MCF 10A (cell line): ENCODE results near the gene ACAA1. TPM values are rescaled to one million over a fixed set of nuclear protein-coding genes. Genes with fewer than 3 reads are reported as not detected.

Experiments
- BruUV-seq: library from RNA; stranded (reverse); fragments of 400-500 nt; replicated peaks from 2 replicates; lab custom pipeline; 2021; lab: Mats Ljungman, UMichigan
- CTCF ChIA-PET: fragments of 300-600 bp; sonication (Branson Sonifier 250); formaldehyde crosslinking; extraction: SDS; loops from one replicate; lab custom pipeline; 2021; ENCODE audit warnings: antibody characterized with exemption, inconsistent platforms; lab: Yijun Ruan, JAX
- POLR2A ChIA-PET: fragments of 300-600, 350-650 bp; sonication (Branson Sonifier 250); formaldehyde crosslinking; extraction: SDS; loops from one replicate; lab custom pipeline; 2020; ENCODE audit warnings: antibody characterized with exemption, inconsistent platforms; lab: Yijun Ruan, JAX
- DNase-seq: peaks from one replicate; pipeline ENCODE4 v3.0.0-alpha.2; 2018; ENCODE audit not compliant: unreplicated experiment
- H3K27ac Mint-ChIP-seq: one replicate; pipeline ENCODE4 v1.8.0; 2022; ENCODE audit warnings: mild to moderate bottlenecking, low read depth, mixed read lengths; ENCODE audit not compliant: unreplicated experiment
- H3K27me3 Mint-ChIP-seq: one replicate; pipeline ENCODE4 v1.8.0; 2022; ENCODE audit warnings: mixed read lengths; ENCODE audit not compliant: insufficient read depth, unreplicated experiment
- H3K36me3 Mint-ChIP-seq: one replicate; pipeline ENCODE4 v1.8.0; 2022; ENCODE audit warnings: mild to moderate bottlenecking, moderate library complexity, mixed read lengths; ENCODE audit not compliant: insufficient read depth, unreplicated experiment
- H3K4me1 Mint-ChIP-seq: one replicate; pipeline ENCODE4 v1.8.0; 2022; ENCODE audit warnings: mixed read lengths; ENCODE audit not compliant: insufficient read depth, unreplicated experiment
- H3K4me3 Mint-ChIP-seq: one replicate; pipeline ENCODE4 v1.8.0; 2022; ENCODE audit warnings: mild to moderate bottlenecking, moderate library complexity, mixed read lengths; ENCODE audit not compliant: unreplicated experiment
- H3K9me3 Mint-ChIP-seq: one replicate; pipeline ENCODE4 v1.8.0; 2022; ENCODE audit warnings: mixed read lengths; ENCODE audit not compliant: unreplicated experiment
- CTCF ChIP-seq: fragments of 200-600 bp; IDR thresholded peaks from one replicate; pipeline ENCODE4 v1.8.0; 2022; ENCODE audit warnings: antibody characterized with exemption, mild to moderate bottlenecking; ENCODE audit not compliant: unreplicated experiment
- intact Hi-C: fragments of 100-400 bp; cut with micrococcal nuclease; formaldehyde crosslinking; loops from 2 replicates; pipeline ENCODE4 v1.14.1; 2022
- total RNA-seq: library from RNA; stranded (reverse); gene quantifications from 2 replicates; pipeline ENCODE4 v1.2.3, GENCODE V29; 2022

ACAA1 gene
- total RNA-seq, 1 experiment from 2014 or later, result 46.7 TPM

- no peaks in the 10 kb centered on the region for H3K36me3 Mint-ChIP-seq
- peaks cover 18% of the 10 kb centered on the region for H3K27me3 Mint-ChIP-seq
- no peak for DNase-seq
- TF ChIP-seq CTCF, result no peak
- H3K4me3 Mint-ChIP-seq, result no peak overlapping the region
- POLR2A ChIA-PET, result no interaction called here
- intact Hi-C loops, result no loop called here
- H3K9me3 Mint-ChIP-seq, result peaks cover 9% of the 10 kb centered on the region
- CTCF ChIA-PET, result no interaction called here
- no TSS peak for BruUV-seq
- H3K4me1 Mint-ChIP-seq, result no peaks in the 10 kb centered on the region
- H3K27ac Mint-ChIP-seq, result no peak overlapping the region
Observed at GRCh38 chr3:38105525-38105924, 31.4 kb downstream of the ACAA1 start.

DNA sequence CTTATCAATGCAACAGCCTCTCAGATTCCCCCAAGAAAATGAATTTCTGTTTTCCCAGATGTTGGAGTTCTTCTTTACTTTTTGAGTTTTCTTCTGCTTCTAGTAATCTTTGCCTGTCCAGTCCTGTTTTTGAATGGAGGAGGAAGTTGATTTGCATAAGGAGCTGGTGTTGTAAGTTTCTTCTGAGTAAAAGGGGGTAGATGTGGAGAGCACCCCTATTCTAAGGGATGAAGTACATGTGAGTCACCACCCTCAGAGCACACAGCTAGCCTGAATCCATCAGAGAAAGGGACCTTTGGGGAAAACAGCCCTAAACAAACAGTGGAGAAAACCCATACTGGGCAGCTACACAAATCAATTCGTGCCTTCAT lies 34.5 kb downstream of the ACAA1 start:
- POLR2A ChIA-PET, result no interaction called here
- intact Hi-C loops, result no loop called here
- no peak for DNase-seq
- BruUV-seq, result no TSS peak
- Mint-ChIP-seq H3K9me3 (peaks cover 9% of the 10 kb centered on the region), H3K36me3 (peaks cover 11% of the 10 kb centered on the region), H3K4me1 (no peaks in the 10 kb centered on the region), H3K4me3 (no peak overlapping the region), H3K27ac (no peak overlapping the region), H3K27me3 (peaks cover 28% of the 10 kb centered on the region)
- CTCF ChIA-PET, result interaction anchor here (0.6 kb wide), 2 partner anchors 17 to 105 kb away, joined by 3 read pairs; no protein-coding TSS in a partner anchor
- no peak for TF ChIP-seq CTCF

DNA sequence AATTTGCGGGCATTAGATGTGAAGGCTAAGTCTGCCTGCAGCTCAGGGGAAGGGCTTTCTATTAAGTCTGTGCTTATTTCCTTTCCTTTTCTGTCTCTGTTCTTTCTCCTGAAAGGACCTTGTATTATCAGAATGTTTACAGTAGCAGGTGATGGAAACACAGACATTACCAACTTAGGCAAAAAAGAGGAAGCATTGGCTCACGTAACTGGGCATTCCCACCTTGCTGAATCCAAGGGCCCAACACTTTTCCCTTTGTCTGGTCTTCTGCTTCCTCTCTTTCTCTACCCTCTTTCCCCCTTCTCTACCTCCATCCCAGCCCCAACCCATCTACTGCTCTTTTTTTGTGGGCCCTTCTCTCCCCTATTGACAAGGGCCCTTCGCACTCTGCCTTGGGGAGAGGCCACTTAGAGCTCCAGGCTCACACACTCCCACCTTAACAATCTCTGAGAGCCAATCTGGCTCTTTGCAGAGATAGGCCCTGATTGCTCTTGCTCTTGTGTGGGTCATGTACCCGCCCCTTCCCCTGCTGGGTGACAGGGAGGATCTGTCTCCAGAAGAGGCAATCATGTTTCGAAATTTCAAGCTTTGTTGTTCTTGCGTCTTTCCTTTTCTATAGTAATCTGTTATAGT lies 35.0 kb downstream of the ACAA1 start:
- H3K4me1 Mint-ChIP-seq, result no peaks in the 10 kb centered on the region
- peaks cover 11% of the 10 kb centered on the region for H3K36me3 Mint-ChIP-seq
- CTCF ChIA-PET, result interaction anchor here (0.6 kb wide), 2 partner anchors 11 to 17 kb away, joined by 3 to 4 read pairs; no protein-coding TSS in a partner anchor
- POLR2A ChIA-PET, result no interaction called here
- TF ChIP-seq CTCF, result no peak
- H3K27ac Mint-ChIP-seq, result no peak overlapping the region
- no TSS peak for BruUV-seq
- DNase-seq, result no peak
- H3K9me3 Mint-ChIP-seq, result peaks cover 9% of the 10 kb centered on the region
- intact Hi-C loops, result no loop called here
- H3K27me3 Mint-ChIP-seq, result peaks cover 28% of the 10 kb centered on the region
- no peak overlapping the region for H3K4me3 Mint-ChIP-seq

GRCh38 chr3:38100498-38100897 lies 36.4 kb downstream of the ACAA1 start:
- no peak overlapping the region for H3K27ac Mint-ChIP-seq
- peaks cover 4% of the 10 kb centered on the region for H3K9me3 Mint-ChIP-seq
- intact Hi-C loops, result no loop called here
- H3K36me3 Mint-ChIP-seq, result peaks cover 11% of the 10 kb centered on the region
- ChIA-PET CTCF (interaction anchor here (0.6 kb wide), 1 partner anchor 288 kb away, joined by 4 read pairs; no protein-coding TSS in a partner anchor), POLR2A (no interaction called here)
- no TSS peak for BruUV-seq
- H3K4me1 Mint-ChIP-seq, result no peaks in the 10 kb centered on the region
- H3K27me3 Mint-ChIP-seq, result peaks cover 28% of the 10 kb centered on the region
- no peak overlapping the region for H3K4me3 Mint-ChIP-seq
- DNase-seq, result no peak
- no peak for TF ChIP-seq CTCF
